OCI-LY7 (cell line): ENCODE measurements around the gene CHI3L2.

Experiments used
- CTCF ChIP-seq: fragments of 200-600 bp; sonication (generic); conservative IDR thresholded peaks from 2 replicates; pipeline ENCODE4 v1.5.1; 2014; ENCODE audit warnings: mild to moderate bottlenecking, antibody characterized with exemption, low read length, moderate library complexity, mixed read lengths
- EZH2phosphoT487 ChIP-seq: fragments of 200-600 bp; sonication (generic); IDR thresholded peaks from 2 replicates; pipeline ENCODE4 v1.6.1; 2018; ENCODE audit warnings: low read depth, borderline replicate concordance, mild to moderate bottlenecking, mixed run types, antibody characterized with exemption, low read length, moderate library complexity, mixed read lengths

GRCh38 chr1:111202366-111202706, 25.2 kb upstream of the CHI3L2 start:
- TF ChIP-seq CTCF (no peak), EZH2phosphoT487 (no peak)
